Measurements from ENCODE around the gene DCST1.
A peak's percentile ranks its signal among the peaks of the same experiment; 100 is the strongest.
"Not testable (repeated sequence)": the region's sequence is repeated elsewhere in the genome, so short reads cannot be mapped to it uniquely, and the experiment has no call there.

DCST1 gene, protein sequence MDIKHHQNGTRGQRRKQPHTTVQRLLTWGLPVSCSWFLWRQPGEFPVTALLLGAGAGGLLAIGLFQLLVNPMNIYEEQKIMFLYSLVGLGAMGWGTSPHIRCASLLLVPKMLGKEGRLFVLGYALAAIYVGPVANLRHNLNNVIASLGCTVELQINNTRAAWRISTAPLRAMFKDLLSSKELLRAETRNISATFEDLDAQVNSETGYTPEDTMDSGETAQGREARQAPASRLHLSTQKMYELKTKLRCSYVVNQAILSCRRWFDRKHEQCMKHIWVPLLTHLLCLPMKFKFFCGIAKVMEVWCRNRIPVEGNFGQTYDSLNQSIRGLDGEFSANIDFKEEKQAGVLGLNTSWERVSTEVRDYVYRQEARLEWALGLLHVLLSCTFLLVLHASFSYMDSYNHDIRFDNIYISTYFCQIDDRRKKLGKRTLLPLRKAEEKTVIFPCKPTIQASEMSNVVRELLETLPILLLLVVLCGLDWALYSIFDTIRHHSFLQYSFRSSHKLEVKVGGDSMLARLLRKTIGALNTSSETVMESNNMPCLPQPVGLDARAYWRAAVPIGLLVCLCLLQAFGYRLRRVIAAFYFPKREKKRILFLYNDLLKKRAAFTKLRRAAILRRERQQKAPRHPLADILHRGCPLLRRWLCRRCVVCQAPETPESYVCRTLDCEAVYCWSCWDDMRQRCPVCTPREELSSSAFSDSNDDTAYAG

DNA sequence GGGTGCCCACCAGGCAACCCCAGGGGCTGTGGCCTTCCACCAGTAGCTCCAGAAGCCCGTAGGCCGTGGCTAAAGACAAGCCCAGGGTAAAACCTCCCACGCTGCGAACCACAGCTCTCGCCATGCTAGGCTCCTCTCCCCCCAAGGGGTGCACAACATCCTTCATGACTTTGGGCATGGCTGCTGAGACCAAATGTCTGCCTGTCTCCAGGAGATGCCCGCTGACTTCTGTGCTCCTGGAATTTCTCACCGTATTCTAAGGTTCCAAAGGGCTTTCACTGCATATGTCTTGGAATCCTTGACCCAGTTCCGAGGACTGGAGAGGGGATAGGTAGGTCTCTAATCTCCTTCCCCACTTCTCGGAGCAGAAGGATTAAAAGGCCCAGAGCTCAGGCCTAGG, at the start of gene DCST1, which contains the start of gene DCST2:
Gene DCST1 (plus strand): TSS at position 301 of the 400 bp plus-strand sequence. CDS start 213 bp downstream, outside the sequence.
Gene DCST2 (minus strand): TSS at position 258 of the 400 bp plus-strand sequence. CDS start 80 bp downstream, at position 178.
- DNase-seq (ENCODE audit: low spot score): no peak

DNA sequence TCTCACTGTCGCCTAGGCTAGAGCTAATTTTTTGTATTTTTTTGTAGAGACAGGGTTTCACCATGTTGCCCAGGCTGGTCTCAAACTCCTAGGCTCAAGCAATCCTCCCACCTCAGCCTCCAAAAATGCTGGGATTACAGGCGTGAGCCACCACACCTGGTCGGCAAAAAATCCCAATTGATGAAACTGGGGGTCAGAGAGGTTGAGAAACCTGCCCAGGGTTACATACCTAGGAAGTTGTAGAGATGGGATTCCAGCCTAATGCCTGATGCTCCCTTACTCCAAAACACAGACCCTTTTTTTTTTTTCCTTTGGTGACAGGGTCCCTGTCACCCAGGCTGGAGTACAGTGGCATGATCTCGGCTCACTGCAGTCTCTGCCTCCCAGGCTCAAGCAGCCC, 46.9 kb upstream of the DCST1 start:
- DNase-seq (ENCODE audit: low spot score): not testable (repeated sequence)

DNA sequence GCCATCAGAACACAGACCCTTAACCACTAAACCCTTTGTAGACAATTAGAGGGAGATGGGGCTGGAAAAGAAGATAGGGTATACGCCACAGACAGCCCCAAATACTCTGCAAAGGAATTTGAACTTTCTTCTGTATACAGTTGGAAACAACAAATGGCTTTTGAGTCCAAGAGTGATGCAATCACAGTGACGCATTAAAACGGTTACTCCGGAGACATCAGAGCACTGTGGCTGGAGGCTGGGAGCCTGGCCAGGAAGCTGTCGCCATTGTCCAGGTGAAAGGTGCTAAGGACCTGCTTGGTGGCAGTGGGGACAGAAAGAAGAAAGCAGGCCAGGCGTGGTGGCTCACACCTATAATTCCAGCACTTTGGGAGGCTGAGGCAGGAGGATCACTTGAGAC, 46.3 kb upstream of the DCST1 start:
- no peak for DNase-seq (ENCODE audit: low spot score)

DNA sequence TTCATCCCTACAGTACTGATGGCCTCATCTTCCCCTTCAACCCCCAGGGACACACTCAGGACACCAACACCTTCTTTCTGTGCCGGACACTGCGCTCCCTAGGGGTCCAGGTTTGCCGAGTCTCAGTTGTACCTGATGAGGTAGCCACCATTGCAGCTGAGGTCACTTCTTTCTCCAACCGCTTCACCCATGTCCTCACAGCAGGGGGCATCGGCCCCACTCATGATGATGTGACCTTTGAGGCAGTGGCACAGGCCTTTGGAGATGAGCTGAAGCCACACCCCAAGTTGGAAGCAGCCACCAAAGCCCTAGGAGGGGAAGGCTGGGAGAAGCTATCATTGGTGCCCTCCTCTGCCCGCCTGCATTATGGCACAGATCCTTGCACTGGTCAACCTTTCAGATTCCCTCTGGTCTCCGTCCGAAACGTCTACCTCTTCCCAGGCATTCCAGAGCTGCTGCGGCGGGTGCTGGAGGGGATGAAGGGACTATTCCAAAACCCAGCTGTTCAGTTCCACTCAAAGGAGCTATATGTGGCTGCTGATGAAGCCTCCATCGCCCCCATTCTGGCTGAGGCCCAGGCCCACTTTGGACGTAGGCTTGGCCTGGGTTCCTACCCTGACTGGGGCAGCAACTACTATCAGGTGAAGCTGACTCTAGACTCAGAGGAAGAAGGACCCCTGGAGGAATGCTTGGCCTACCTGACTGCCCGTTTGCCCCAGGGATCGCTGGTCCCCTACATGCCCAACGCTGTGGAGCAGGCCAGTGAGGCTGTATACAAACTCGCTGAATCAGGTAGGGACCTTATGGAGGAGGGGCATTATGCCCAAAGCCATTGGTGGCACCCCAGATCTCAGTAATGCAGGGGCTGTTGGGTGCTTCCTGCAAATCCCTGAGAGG, 45.3 kb upstream of the DCST1 start:
- DNase-seq (ENCODE audit: low spot score): no peak

DNA sequence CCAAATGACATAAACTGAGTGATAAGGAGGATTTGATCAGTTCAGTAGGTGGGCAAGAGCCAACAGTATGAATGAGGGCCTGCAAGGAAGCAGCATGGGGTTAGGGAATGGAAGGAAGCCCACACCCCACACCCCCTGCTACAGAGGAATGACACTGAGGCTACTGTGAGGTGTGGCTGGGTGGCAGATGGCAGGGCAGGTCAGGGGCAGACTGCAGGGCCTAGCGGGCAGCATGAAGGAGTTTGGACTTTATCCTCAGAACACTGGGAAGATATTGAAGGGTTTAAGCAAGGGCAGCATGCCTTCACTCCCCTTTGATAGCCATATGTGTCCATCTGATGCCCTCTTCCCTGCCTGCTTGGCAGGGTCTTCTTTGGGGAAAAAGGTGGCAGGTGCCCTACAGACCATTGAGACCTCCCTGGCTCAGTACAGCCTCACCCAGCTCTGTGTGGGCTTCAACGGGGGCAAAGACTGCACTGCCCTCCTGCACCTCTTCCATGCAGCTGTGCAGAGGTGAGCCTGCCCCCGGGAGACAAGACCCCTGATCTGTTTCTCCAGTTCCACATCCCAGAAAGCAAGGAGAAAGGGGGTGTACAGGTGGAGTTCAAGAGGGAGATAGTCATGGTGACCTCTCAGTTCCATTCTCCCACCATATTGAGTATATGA, 44.3 kb upstream of the DCST1 start:
- no peak for DNase-seq (ENCODE audit: low spot score)

DNA sequence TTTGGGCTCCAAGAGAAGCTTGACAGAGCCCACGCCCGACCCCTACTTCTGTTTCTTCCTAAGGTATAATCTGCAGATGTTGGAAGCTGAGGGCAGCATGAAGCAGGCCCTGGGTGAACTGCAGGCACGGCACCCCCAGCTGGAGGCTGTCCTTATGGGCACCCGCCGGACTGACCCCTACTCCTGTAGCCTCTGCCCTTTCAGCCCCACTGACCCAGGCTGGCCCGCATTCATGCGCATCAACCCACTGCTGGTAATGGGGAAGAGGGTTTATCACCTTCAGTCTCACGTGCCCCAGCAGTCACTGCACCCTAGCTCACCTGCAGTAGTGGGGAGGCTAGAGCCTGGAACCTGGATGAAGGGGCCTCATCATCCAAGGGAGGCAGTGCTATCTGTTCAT, 43.3 kb upstream of the DCST1 start:
- no peak for DNase-seq (ENCODE audit: low spot score)

DNA sequence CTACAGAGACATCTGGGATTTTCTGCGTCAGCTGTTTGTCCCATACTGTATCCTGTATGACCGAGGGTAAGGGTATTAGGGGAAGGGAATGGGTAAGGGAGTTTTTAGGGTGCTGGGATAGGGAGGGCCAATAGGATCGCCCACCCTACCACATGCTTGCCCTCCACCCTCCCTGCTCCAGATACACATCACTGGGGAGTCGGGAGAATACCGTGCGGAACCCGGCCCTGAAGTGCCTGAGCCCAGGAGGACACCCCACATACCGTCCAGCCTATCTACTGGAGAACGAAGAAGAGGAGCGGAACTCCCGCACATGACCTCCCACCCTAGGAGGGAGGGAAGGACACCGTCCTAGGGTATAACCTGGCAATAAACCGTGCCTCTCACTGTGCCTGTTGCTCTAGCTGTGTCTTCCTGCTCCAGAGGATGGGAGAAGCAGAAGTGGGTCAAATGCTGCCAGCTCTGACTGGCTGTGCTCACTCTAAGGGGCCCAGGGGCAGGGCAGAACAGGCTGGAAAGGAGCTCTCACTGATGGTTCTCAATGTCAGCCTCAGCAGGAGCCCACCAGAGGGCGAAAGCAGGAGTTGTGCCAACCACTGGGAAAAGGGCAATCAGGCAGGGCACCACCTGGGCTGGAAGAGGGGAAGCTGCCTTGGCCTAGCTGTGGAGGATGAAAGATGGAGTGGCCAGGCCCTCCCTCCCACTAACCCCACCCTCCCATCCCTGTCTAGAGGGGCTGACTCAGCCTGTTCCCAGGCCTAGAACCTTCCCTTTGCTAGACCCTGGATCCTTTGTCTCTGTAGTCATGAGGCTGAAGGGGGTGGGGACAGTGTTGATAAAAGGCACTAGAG, 40.7 kb upstream of the DCST1 start:
- DNase-seq (ENCODE audit: low spot score): peak; percentile 47

DNA sequence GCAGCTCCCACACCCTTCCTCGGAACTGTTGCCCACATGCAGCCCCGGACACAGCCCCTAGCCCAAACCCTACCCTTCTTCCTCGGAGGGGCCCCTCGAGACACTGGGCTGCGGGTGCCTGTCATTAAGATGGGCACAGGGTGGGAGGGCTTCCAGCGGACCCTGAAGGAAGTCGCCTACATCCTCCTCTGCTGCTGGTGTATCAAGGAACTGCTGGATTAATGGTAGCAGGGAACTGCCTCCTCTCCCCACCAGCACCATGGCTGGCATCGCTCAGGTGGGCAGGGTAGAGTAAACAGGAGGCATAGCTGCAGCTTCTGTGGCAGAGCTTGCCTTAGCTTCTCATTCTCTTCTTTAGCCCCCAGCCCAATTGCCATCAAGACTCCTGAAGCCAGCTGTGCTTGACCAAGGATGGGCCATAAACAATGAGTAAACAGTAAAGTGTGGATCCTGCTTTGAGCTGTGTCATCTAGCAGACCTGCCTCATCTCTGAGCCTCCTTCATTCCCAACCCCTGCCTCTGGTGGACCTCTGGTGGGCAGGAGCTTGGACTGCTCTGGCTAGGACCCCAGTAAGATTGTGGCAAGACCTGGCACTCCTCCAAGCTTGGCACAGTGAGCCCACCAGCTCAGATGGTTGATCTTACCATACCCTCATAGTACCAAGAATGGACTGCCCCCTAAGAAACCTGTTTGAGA, 39.9 kb upstream of the DCST1 start, which contains the start of gene LENEP:
Gene LENEP (plus strand): TSS at position 15 of the 697 bp plus-strand sequence. CDS start 22 bp downstream, at position 37.
- no peak for DNase-seq (ENCODE audit: low spot score)

DNA sequence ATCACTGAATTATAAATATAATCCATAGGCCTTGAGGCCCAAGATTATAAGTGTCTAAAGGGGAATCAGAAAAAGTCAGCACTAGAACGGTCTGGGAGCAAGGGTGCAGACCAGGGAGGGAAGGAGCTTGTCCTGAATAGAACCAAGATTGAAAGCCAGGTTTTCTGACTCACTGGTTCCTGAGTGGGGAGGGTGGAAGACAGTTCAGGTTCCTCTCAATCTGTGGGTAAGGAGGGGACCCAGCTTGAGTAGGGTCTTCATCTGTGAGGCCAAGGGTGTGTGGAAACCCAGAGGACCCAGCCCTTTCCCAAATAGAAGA, 39.4 kb upstream of the DCST1 start:
- DNase-seq (ENCODE audit: low spot score): no peak

DNA sequence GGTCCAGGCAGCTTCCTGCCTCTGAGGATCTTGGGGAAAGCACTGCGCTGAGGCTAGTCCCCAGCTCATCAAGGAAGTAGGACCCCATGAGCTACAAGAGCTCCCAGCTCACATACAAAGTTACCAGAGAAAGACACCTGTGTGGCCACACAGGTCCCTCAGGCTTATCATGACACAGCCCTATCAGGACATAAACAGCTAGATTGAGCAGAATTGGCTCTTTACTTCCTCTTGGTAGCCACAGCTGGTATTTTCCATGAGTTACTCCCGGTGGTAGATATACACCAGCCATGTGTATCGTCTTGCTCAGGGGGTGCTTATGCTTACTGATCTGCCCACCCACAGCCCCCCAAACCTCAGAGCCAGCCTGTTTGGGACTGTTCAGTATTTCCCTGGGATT, 39.0 kb upstream of the DCST1 start:
- DNase-seq (ENCODE audit: low spot score): no peak

DNA sequence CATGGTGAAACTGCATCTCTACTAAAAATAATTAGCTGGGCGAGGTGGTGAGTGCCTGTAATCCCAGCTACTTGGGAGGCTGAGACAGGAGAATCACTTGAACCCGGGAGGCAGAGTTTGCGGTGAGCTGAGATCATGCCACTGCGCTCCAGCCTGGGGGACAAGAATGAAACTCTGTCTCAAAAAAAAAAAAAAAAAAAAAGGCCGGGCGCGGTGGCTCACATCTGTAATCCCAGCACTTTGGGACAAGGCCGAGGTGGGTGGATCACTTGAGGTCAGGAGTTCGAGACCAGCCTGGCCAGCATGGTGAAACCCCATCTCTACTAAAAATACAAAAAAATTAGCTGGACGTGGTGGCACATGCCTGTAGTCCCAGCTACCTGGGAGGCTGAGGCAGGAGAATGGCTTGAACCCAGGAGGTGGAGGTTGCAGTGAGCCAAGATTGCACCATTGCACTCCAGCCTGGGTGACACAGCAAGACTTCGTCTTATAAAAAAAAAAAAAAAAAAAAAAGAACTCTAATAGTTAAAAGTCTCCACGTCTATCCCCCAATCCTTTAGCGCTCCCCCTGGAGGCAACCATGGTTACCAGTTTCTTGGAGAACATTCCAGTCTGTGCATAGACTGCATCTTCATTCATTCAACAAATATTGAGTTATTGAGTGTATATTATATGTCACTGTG, 38.2 kb upstream of the DCST1 start:
- peak; percentile 68 for DNase-seq (ENCODE audit: low spot score)

DNA sequence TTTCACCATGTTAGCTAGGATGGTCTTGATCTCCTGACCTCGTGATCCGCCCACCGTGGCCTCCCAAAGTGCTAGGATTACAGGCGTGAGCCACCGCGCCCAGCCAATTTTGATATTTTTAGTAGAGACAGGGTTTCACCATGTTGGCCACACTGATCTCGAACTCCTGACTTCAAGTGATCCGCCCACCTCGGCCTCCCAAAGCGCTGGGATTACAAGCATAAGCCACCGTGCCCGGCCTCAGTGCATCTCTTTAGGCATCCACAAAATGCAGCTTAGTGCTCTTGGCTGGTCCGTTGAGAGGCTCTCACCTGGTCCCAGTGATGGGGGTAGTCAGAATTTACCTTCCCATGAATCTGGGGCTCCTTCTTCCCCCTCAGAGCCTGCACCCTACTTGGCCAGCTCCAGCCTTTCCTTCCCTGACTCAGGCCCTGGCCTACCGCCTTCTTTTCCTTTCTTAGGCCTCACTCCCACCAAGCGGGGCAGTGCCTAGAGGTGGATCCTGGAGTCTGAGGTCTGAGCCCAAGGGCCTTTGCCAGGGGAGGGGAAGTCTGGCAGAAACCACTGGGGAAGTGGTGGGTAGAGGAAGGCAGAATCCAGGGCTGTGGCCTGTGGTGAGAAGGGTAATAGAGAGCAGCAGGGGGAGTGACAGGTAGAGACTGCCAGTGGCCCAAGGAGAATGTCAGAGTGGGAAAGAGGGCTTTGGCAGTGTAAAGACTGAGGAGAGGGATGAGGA, 36.5 kb upstream of the DCST1 start:
- DNase-seq (ENCODE audit: low spot score): no peak

DNA sequence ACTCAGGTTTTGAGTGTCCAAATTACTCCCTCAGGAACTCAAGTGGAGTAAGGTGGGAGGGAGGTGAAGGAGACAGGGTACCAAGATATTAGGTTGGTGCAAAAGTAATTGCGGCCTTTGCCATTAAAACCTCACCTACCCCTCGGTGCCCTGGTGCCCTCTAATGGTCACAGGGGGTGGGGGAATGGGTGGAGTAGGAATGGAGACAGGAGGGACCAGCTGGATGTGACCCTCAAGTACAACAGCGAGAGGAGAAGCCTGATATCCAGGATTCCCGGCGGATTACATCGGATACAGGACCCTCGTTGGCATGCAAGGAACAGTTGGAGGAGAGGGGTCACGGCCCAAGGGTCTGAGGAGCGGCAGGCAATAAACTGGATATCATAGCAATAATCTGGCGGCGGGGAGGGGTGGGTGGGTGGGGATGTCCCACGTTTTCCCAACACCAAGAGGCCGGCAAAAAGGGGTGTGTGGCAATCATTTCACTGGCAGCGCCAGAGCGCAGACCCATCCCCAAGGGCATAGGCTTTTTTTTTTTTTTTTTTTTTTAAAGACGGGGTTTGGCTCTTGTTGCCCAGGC, 35.3 kb upstream of the DCST1 start:
- no peak for DNase-seq (ENCODE audit: low spot score)

DNA sequence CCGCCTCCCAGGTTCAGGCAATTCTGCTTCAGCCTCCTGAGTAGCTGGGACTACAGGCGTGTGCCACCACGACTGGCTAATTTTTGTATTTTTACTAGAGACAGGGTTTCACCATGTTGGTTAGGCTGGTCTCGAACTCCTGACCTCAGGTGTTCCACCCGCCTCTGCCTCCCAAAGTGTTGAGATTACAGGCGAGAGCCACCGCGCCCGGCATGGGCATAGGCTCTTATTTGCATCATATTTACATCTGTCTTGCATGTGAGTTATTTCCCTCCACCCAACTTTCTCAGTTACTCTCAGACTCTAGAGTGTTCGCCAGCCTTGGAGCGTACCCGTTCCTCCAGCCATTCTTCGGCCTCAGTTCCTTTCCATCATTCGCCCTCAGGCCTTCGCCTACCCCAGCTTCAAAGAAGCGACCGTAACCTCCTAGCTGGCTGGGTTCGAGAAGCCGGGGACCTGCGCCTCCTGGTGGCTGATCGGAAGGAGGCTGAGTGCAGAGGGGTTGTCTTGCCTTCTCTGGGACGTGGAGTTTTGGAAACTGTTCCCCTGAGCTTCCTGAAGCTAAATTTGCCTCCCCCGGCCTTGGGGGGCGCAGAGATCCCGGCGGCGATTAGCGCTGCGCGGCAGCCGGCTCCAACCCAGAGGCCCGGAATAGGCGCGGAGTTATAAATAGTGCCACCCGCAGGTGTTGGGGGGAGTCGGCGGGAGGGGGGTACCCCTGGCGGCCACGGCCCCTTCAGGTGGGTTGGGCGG, 34.6 kb upstream of the DCST1 start:
- peak; percentile 76 for DNase-seq (ENCODE audit: low spot score)

DNA sequence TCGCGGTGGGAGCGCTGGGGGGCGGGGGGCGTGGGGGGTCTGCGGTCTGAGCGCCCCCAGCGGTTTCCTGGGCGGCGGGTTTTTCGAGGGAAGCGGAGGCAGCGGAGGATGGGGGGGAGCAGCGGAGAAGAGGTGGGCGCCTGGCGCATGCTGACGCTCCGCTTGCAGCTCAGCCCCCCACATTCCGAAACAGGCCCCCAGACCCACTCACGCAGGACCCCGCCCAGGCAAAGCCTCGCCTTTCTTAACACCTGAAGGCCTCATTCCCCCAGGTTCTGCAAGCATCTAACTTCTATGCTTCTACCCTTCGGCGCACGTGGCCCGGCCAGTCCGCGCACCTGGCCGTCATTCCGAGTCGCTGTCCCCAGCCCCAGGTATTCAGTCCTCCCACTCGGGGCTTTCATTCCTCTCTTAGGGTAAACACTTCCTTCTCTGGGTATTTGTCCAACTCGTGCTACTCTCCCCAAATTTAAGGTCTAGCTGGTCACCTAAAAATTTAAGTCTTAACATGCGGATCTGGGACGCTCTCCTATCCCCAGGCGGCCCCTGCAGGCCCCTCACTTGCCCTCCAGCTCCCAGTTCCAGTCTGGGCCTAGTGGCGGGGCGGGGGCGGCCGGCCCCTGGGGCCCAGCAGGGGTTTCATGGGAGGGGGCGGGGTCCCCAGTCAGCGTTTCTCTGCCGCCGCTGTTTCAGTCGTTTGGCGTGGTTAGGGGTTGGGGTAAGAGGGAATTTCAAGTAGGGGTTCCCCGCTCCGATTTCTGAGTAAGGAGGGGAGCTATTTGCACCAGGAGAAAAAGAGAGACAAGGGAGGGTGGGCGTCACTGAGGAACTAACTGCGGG, 33.8 kb upstream of the DCST1 start:
- DNase-seq (ENCODE audit: low spot score): peak; percentile 49

DNA sequence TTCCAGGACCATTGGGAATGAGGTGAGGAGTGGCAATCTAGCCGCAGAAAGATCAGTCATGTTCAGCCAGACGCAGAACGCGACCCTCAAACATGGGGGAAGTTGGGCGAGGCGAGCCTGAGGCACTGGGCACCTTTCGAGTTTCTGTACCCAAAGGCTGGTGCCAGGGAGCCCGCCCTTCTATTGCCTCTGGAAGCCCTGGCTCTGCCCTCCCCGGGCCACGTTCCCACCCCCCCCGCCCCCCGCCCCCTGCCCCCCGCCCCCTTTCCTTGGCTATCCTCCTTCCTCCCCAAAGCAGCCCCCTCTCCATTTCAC, 33.3 kb upstream of the DCST1 start:
- no peak for DNase-seq (ENCODE audit: low spot score)
